ENCODE results near the gene RBM24. TPM values are rescaled to one million over a fixed set of nuclear protein-coding genes. Genes with fewer than 3 reads are reported as not detected.

Gene RBM24
- total RNA-seq, 1 donor from 2014 or later: 27.6 TPM

- no peaks in the 10 kb centered on the region for H3K9me3 ChIP-seq (ENCODE audit: low read depth)
- H3K9ac ChIP-seq: no peak overlapping the region
- no peaks in the 10 kb centered on the region for H4K20me1 ChIP-seq (ENCODE audit: low read depth)
- H3K27me3 ChIP-seq: peaks cover 41% of the 10 kb centered on the region
- DNase-seq (ENCODE audit: low spot score): no peak
- Mint-ChIP-seq H3K27ac (no peak overlapping the region), H3K4me3 (no peak overlapping the region), H3K4me1 (peaks cover 11% of the 10 kb centered on the region), H3K9me3 (no peaks in the 10 kb centered on the region), H3K27me3 (ENCODE audit: insufficient read depth, low read depth) (peaks cover 10% of the 10 kb centered on the region), H3K36me3 (no peaks in the 10 kb centered on the region)
- H3K4me1 ChIP-seq: peaks cover 11% of the 10 kb centered on the region
- no peak overlapping the region for H2AFZ ChIP-seq (replicated peaks)
- peaks cover 19% of the 10 kb centered on the region for H3F3A ChIP-seq (ENCODE audit: low read depth)
- H3K4me3 ChIP-seq: no peak overlapping the region
- no peak overlapping the region for H3K4me2 ChIP-seq
- H3K27ac ChIP-seq: no peak overlapping the region
- H3K79me2 ChIP-seq (ENCODE audit: low read depth): no peaks in the 10 kb centered on the region
- H3K36me3 ChIP-seq: no peaks in the 10 kb centered on the region
- TF ChIP-seq CTCF (IDR thresholded peaks at IDR 0.05): no peak
- no peak for TF ChIP-seq EZH2 (IDR thresholded peaks at IDR 0.05)
These were observed 3.9 kb upstream of the RBM24 start for GRCh38 chr6:17277256-17277655.

DNA sequence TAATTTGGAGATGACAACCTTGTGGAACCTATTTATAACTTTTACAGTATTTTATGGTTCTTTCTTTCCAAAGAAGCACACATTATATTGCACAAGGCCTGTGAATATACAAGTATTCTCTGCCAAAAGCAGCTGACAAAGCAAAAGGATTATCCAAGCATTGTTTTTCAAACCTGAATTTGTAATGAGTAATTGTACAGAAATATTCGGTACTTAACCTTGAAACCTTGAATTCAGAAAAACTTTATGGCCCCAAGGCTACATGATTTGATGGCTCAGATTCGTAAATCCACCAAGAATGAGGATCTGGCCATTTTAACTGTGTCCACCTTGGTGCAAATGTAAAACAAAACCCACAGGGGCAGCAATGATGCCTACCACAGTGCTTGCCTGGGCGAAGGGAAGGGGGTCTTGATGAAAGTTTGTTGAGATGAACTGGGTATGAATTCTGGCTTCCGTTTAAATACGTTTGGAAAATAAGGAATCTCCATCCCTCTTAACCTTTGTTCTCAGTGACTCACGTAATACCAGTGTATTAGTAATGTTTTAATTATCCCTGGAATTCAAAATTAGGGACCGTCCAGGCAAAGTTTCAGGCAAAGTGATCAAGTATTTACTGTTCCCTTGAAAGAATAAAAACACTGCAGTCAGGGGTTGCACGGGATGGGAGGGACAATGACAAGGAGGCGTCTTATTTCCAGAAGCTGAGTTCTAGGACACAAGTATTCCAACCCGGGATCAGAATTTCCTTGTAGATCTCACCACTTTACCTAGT lies 2.7 kb upstream of the RBM24 start:
- Histone ChIP-seq H3K27ac (no peak overlapping the region), H3K9me3 (ENCODE audit: low read depth) (no peaks in the 10 kb centered on the region), H2AFZ (replicated peaks) (no peak overlapping the region), H3K36me3 (no peaks in the 10 kb centered on the region), H4K20me1 (ENCODE audit: low read depth) (no peaks in the 10 kb centered on the region), H3K4me3 (no peak overlapping the region), H3K4me2 (no peak overlapping the region), H3K4me1 (peaks cover 17% of the 10 kb centered on the region), H3K79me2 (ENCODE audit: low read depth) (peaks cover 5% of the 10 kb centered on the region), H3K9ac (no peak overlapping the region), H3K27me3 (peaks cover 43% of the 10 kb centered on the region), H3F3A (ENCODE audit: low read depth) (peaks cover 19% of the 10 kb centered on the region)
- Mint-ChIP-seq H3K36me3 (no peaks in the 10 kb centered on the region), H3K27ac (no peak overlapping the region), H3K4me3 (no peak overlapping the region), H3K27me3 (ENCODE audit: insufficient read depth, low read depth) (peaks cover 10% of the 10 kb centered on the region), H3K4me1 (peaks cover 19% of the 10 kb centered on the region), H3K9me3 (no peaks in the 10 kb centered on the region)
- no peak for DNase-seq (ENCODE audit: low spot score)
- no peak for TF ChIP-seq CTCF (IDR thresholded peaks at IDR 0.05)
- no peak for TF ChIP-seq EZH2 (IDR thresholded peaks at IDR 0.05)
- no peak for TF ChIP-seq EZH2phosphoT487 (IDR thresholded peaks at IDR 0.05)

DNA sequence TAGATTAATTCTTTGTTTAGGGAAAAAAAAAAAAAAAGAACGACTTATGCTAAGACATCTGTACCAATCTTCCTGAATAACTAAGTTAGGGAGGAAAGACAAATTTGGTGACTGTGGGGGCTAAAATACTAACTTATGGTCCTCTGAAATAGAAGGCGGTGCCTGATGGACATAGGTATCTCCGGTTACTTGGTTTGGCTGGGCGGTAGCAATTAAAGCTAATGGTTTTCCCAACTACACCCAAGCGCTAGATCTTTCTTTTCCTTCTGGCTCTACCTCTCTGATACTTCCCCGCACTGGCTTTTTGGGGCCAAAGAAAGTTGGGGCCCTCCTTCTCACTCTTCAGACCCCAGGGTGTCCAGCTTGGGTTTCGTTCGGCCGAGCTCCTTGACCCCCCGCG lies 1.0 kb upstream of the RBM24 start:
- H3K9me3 Mint-ChIP-seq: no peaks in the 10 kb centered on the region
- Histone ChIP-seq H3K9ac (no peak overlapping the region), H3K27me3 (peaks cover 43% of the 10 kb centered on the region), H3F3A (ENCODE audit: low read depth) (peaks cover 19% of the 10 kb centered on the region), H3K4me1 (peaks cover 17% of the 10 kb centered on the region), H3K27ac (no peak overlapping the region), H4K20me1 (ENCODE audit: low read depth) (no peaks in the 10 kb centered on the region), H3K4me3 (peak overlapping the region; percentile 91), H3K79me2 (ENCODE audit: low read depth) (peaks cover 5% of the 10 kb centered on the region), H2AFZ (replicated peaks) (peak overlapping the region; percentile 96), H3K4me2 (peak overlapping the region; percentile 96), H3K9me3 (ENCODE audit: low read depth) (no peaks in the 10 kb centered on the region), H3K36me3 (no peaks in the 10 kb centered on the region)
- no peak for DNase-seq (ENCODE audit: low spot score)
- H3K27me3 Mint-ChIP-seq (ENCODE audit: insufficient read depth, low read depth): peaks cover 10% of the 10 kb centered on the region
- no peak overlapping the region for H3K27ac Mint-ChIP-seq
- TF ChIP-seq CTCF (IDR thresholded peaks at IDR 0.05) (no peak), EZH2phosphoT487 (IDR thresholded peaks at IDR 0.05) (no peak), EZH2 (IDR thresholded peaks at IDR 0.05) (no peak)
- peak overlapping the region; percentile 80 for H3K4me3 Mint-ChIP-seq
- peaks cover 19% of the 10 kb centered on the region for H3K4me1 Mint-ChIP-seq
- H3K36me3 Mint-ChIP-seq: peaks cover 4% of the 10 kb centered on the region
